H1 (cell line): Measurements from ENCODE around the gene HCAR2. TPM values are rescaled to one million over a fixed set of nuclear protein-coding genes. Genes with fewer than 3 reads are reported as not detected.

Source experiments
- HDAC6 ChIP-seq: IDR thresholded peaks from one replicate; pipeline ENCODE4 v1.7.1; 2012; ENCODE audit warnings: low read depth, mild to moderate bottlenecking, inconsistent platforms, low read length, moderate library complexity
- SP2 ChIP-seq: IDR thresholded peaks from 2 replicates; pipeline ENCODE4 v1.6.1; 2012; ENCODE audit warnings: mild to moderate bottlenecking, low read length, inconsistent platforms
- TCF12 ChIP-seq: IDR thresholded peaks from 2 replicates; pipeline ENCODE4 v1.6.1; 2011; ENCODE audit warnings: low read depth, mild to moderate bottlenecking, low read length
- polyA plus RNA-seq, 7 experiments: library from polyadenylated mRNA; depleted of rRNA in 3 of 7; stranded (reverse) in 5 of 7; unstranded in 2 of 7; fragments of >200 nt in 5 of 7; fragments of 200-250 nt in 2 of 7; gene quantifications; 1 replicate in 5 of 7; 2 replicates in 1 of 7; 4 replicates in 1 of 7; pipeline versions ENCODE4 v1.2.1 to v1.2.3, GENCODE V29; 2011 to 2013; ENCODE audit warnings: missing spikeins in 2 of 7, mixed read lengths in 2 of 7
- total RNA-seq: library from RNA; stranded (reverse); fragmentation: NEBNext Ultra II Directional; extraction: Animal tissue kit (Norgen Biotek cat#: 25700); gene quantifications from 2 replicates; pipeline ENCODE4 v1.2.1, GENCODE V29; 2021
- TF ChIP-seq, protein P1 (sequence below): IDR thresholded peaks from 2 replicates; pipeline ENCODE4 v1.6.1; 2011; ENCODE audit warnings: low read depth, mild to moderate bottlenecking, low read length; ENCODE audit not compliant: insufficient read depth

The HCAR2 gene
- total and polyA plus RNA-seq, 2 of the 8 experiments (the other 6 are each of a cell fraction or from before 2014, with no cell fraction given), result not detected

GRCh38 chr12:122691566-122691965, 11.6 kb downstream of the HCAR2 start (continued):
- TF ChIP-seq TCF12 (no peak), HDAC6 (no peak), SP2 (no peak)
- TF ChIP-seq, protein P1, sequence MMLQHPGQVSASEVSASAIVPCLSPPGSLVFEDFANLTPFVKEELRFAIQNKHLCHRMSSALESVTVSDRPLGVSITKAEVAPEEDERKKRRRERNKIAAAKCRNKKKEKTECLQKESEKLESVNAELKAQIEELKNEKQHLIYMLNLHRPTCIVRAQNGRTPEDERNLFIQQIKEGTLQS, result no peak
